IPS-20b (cell line): ENCODE results near the gene ABITRAM.
"Not testable (repeated sequence)": the region's sequence is repeated elsewhere in the genome, so short reads cannot be mapped to it uniquely, and the experiment has no call there.

Source experiments
- H3K27ac ChIP-seq: one replicate; pipeline ENCODE4 v1.5.1; 2013; ENCODE audit warnings: low read length
- H3K27me3 ChIP-seq: 2 replicates; pipeline ENCODE4 v1.6.1; 2013; ENCODE audit warnings: mild to moderate bottlenecking, low read length, inconsistent platforms; ENCODE audit not compliant: insufficient read depth
- H3K36me3 ChIP-seq: 2 replicates; pipeline ENCODE4 v1.6.1; 2013; ENCODE audit warnings: low read depth, mild to moderate bottlenecking, inconsistent platforms, low read length, moderate library complexity; ENCODE audit not compliant: insufficient read depth
- H3K4me1 ChIP-seq: 2 replicates; pipeline ENCODE4 v1.6.1; 2013; ENCODE audit warnings: mild to moderate bottlenecking, control low read depth, inconsistent platforms, low read length, moderate library complexity; ENCODE audit not compliant: insufficient read depth
- H3K4me3 ChIP-seq: 2 replicates; pipeline ENCODE4 v1.5.1; 2013; ENCODE audit warnings: mild to moderate bottlenecking, low read length, inconsistent platforms
- H3K9ac ChIP-seq: 2 replicates; pipeline ENCODE4 v1.6.1; 2013; ENCODE audit warnings: low read depth, mild to moderate bottlenecking, inconsistent platforms, low read length, moderate library complexity
- H3K9me3 ChIP-seq: 2 replicates; pipeline ENCODE4 v1.6.1; 2013; ENCODE audit warnings: mild to moderate bottlenecking, low read depth, low read length, inconsistent platforms; ENCODE audit not compliant: insufficient read depth

The ABITRAM gene

DNA sequence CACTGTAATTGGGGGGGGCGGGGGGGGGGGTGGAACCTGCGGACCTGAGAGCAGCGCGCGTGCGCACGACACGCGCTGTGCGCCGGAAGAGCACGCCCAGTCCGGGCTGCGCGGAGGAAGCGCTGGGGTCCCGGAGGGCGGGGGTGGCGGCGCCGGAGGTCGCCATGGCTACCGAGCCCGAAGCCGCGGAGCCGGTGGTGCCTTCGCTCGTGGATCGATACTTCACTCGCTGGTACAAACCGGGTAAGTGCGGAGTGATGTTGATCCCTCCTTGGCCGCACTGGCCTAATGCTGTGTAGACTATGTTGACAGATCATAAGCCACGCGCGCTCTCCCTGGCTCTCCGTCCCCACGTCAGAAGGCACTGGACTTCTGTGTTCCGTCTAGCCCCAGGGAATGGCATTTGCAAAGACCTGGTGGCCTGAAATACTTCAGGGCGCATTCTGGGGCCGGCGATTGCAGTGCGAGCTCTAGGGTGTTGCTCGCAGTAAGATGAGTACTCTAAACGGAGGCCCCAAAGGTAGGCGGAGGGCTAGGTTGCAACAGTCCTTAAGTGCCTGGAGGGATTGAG lies at the start of gene ABITRAM:
TSS of gene ABITRAM (plus strand) at position 78 of the 571 bp plus-strand sequence. CDS start at position 165, 87 bp downstream.
- peaks cover 11% of the 10 kb centered on the region for H3K36me3 ChIP-seq
- peak within 1 kb of the TSS; percentile 92 for H3K4me3 ChIP-seq
- H3K9me3 ChIP-seq: no peaks in the 10 kb centered on the region
- H3K27me3 ChIP-seq: no peaks in the 10 kb centered on the region
- H3K27ac ChIP-seq: no peak within 1 kb of the TSS
- H3K4me1 ChIP-seq: peaks cover 4% of the 10 kb centered on the region; the same call in 1 of the 2 replicates
- H3K9ac ChIP-seq: peak within 1 kb of the TSS; percentile 89

GRCh38 chr9:108884701-108885100 lies 49.5 kb upstream of the ABITRAM start:
- Histone ChIP-seq H3K27me3 (no peaks in the 10 kb centered on the region), H3K9me3 (no peaks in the 10 kb centered on the region), H3K27ac (no peak overlapping the region), H3K4me3 (no peak overlapping the region), H3K36me3 (peaks cover 64% of the 10 kb centered on the region), H3K9ac (no peak overlapping the region), H3K4me1 (no peaks in the 10 kb centered on the region)

DNA sequence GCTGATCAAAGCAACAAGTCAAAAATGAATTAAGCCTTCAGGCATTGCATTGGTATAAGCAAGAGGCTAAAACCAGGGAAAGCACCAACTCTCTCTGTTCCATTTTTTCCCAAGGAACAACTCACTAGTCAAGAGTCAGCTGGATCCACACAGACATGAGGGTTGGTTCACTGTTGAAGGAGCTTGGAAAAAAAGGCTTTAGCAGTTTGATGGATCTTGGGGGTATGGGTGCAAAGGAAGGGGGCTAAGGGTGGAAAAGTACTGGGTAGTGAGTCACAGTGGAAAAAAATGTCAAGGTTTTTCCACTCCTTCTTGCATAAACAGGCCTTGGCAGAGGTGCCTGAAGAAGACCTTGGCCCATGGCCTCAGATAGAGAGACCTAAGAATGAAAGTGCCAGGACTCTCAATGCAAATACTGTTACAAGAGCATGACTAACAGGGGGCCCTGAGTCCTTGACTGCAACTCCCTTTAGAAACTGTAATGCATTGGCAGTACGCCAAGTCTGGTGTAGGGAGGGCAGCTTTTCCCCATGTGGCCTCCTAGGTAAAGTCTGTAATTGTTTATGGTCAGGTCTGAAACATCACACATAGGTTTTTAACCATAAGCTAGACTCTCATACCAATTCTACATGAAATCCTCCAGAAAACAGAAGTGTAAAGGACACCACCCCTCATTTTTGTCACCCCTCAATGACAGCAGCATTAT lies 48.4 kb upstream of the ABITRAM start:
- Histone ChIP-seq H3K27me3 (no peaks in the 10 kb centered on the region), H3K9me3 (no peaks in the 10 kb centered on the region), H3K4me1 (no peaks in the 10 kb centered on the region), H3K9ac (no peak overlapping the region), H3K36me3 (peaks cover 64% of the 10 kb centered on the region), H3K4me3 (no peak overlapping the region), H3K27ac (no peak overlapping the region)

- not testable (repeated sequence) for H3K9ac ChIP-seq, H3K4me1 ChIP-seq, H3K4me3 ChIP-seq, H3K9me3 ChIP-seq, H3K27me3 ChIP-seq, H3K27ac ChIP-seq
- peaks cover 65% of the 10 kb centered on the region for H3K36me3 ChIP-seq
Measured at GRCh38 chr9:108886594-108887271, 47.5 kb upstream of the ABITRAM start.

GRCh38 chr9:108889649-108890067 lies 44.5 kb upstream of the ABITRAM start:
- Histone ChIP-seq H3K27me3 (no peaks in the 10 kb centered on the region), H3K9me3 (no peaks in the 10 kb centered on the region), H3K9ac (no peak overlapping the region), H3K4me3 (no peak overlapping the region), H3K27ac (no peak overlapping the region), H3K36me3 (peaks cover 73% of the 10 kb centered on the region), H3K4me1 (no peaks in the 10 kb centered on the region)

DNA sequence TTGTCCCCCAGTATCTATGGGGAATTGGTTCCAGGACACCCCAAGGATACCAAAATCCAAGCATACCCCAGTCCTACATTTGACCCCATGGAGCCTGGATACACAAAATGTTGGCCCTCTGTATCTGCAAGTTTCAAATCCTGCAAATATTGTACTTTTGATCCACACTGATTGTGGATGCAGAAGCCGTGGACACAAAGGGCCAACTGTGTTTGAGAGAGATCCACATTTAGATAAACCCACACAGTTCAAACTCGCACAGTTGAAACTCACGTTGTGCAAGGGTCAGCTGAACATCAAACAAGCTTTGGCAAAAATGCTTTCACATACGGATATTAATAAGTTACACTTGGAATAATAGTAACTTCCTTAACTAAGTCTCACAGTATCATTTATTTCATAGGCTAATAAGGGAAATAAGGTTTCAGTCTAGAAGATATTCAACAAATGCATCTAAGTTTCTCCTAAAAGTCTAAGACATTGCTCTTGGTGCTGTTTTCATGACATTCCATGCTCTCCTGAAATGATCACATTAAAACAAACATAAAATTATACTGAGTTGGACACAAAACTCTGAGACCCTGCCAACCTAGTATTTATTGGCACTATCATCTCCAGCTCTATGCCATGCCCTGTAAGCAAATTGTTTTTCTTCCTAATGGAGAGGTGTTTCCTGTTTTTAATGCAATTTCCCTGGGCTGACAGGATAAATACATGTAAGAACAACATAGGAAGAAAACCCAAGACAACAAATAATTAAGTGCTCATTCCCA lies 39.8 kb upstream of the ABITRAM start:
- H3K9ac ChIP-seq: no peak overlapping the region
- no peak overlapping the region for H3K27ac ChIP-seq
- no peaks in the 10 kb centered on the region for H3K9me3 ChIP-seq
- H3K4me1 ChIP-seq: no peaks in the 10 kb centered on the region
- peaks cover 97% of the 10 kb centered on the region for H3K36me3 ChIP-seq
- H3K27me3 ChIP-seq: no peaks in the 10 kb centered on the region
- H3K4me3 ChIP-seq: no peak overlapping the region

DNA sequence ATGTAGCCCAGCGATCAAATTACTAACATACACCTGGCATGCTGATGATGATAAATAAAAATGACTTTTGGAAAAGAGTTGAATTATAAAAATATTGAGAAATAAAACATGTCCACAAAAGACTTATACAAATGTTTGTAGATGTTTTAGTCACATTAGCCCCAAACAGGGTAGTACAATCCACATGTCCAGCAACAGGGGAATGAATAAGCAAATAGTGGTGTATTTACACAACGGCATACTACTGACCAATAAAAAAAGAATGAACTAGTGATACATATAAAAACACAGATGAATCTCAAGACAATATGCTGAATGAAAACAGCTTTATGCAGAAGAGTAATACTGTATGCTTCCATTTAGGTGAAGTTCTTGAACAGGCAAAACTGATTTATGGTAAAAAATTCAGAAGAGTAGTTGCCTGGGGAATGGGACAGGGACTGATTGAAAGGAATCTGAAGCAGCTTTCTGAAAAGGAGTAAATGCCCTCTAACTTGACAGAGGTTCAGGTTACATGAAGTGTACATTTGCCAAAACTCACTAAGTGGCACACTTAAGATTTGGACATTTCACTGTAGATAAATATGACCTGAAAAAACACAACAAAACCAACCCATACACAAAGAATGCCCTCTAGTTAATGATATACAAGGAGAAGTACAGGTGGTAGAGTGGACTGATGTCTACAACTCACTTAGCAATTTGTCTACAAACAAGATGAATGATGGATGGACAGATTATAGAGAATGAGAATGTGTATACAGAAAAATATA lies 36.7 kb upstream of the ABITRAM start:
- Histone ChIP-seq H3K36me3 (peaks cover 97% of the 10 kb centered on the region), H3K4me3 (no peak overlapping the region), H3K9ac (no peak overlapping the region), H3K27me3 (no peaks in the 10 kb centered on the region), H3K9me3 (no peaks in the 10 kb centered on the region), H3K4me1 (no peaks in the 10 kb centered on the region), H3K27ac (no peak overlapping the region)

- H3K36me3 ChIP-seq: peaks cover 97% of the 10 kb centered on the region
- H3K9ac ChIP-seq, H3K27ac ChIP-seq, H3K4me3 ChIP-seq, H3K9me3 ChIP-seq, H3K4me1 ChIP-seq, H3K27me3 ChIP-seq: not testable (repeated sequence)
Measured at GRCh38 chr9:108899023-108899695, 35.0 kb upstream of the ABITRAM start.

DNA sequence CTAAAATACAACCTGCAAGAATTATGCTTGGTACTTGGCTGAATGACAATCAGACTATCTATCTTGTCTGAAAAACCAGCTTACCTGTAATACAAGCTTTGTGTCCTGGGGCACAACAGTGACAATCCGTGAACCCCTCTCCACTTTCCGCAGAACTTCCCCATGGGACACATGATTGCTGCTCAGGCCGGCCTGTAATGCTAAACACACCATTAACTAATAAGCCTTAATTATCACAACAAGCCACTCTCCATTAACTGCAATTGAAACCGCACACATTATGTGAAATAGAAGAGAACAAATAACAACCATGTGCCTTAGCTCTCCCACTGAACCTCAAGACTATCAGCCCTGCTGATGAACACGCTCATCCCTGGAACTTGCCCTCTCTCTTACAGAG lies 34.0 kb upstream of the ABITRAM start:
- Histone ChIP-seq H3K27ac (no peak overlapping the region), H3K4me1 (no peaks in the 10 kb centered on the region), H3K4me3 (no peak overlapping the region), H3K9ac (no peak overlapping the region), H3K9me3 (no peaks in the 10 kb centered on the region), H3K27me3 (no peaks in the 10 kb centered on the region), H3K36me3 (peaks cover 98% of the 10 kb centered on the region)

GRCh38 chr9:108903420-108904103 lies 30.6 kb upstream of the ABITRAM start:
- peaks cover 98% of the 10 kb centered on the region for H3K36me3 ChIP-seq
- H3K4me1 ChIP-seq: no peaks in the 10 kb centered on the region
- no peak overlapping the region for H3K27ac ChIP-seq
- H3K27me3 ChIP-seq: no peaks in the 10 kb centered on the region
- H3K9ac ChIP-seq: no peak overlapping the region
- no peak overlapping the region for H3K4me3 ChIP-seq
- no peaks in the 10 kb centered on the region for H3K9me3 ChIP-seq
